ENCODE results near the gene TPST2. TPM values are rescaled to one million over a fixed set of nuclear protein-coding genes. Genes with fewer than 3 reads are reported as not detected.

Gene TPST2
- total RNA-seq, 1 donor from 2014 or later, result 28.5 TPM

DNA sequence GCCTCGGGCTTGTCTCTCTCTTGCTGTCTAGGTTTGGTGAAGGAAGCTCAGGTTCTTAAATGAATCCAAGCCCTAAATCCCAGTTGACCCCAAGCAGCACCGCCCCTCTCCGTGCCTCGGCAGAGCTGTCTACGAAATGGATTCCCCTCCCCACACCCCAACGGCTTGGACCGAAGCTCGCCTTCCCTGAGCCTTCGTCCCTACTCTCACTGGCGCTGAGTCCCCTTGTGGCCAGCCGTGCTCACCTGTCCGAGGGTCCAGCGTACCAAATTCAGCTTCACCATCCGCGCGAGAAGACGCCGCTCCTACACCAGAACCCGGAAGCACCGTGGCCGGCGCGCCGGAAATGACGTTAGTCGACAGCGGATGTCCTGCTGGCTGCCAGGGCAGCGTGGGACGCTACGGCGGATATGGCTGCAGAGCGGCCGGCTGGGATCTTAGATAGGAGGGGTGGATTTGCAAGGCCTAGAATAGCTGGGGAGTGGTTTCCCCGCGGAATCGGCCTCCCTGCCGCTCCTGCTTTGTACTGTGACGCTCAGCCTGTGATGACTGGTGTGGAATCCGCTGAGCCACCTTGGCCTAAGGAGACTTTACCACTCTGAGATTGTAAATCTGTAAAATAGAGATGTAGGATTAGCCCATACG, 77.7 kb downstream of the TPST2 start, which contains the start of gene TFIP11:
TFIP11 (minus strand) TSS at position 325 of the 645 bp plus-strand sequence. CDS start 2,201 bp downstream, outside the sequence.
- peak; percentile 95 for DNase-seq
- H3K9me3 ChIP-seq (replicated peaks), result no peaks in the 10 kb centered on the region
- intact Hi-C loops (cut with micrococcal nuclease), result no loop called here

DNA sequence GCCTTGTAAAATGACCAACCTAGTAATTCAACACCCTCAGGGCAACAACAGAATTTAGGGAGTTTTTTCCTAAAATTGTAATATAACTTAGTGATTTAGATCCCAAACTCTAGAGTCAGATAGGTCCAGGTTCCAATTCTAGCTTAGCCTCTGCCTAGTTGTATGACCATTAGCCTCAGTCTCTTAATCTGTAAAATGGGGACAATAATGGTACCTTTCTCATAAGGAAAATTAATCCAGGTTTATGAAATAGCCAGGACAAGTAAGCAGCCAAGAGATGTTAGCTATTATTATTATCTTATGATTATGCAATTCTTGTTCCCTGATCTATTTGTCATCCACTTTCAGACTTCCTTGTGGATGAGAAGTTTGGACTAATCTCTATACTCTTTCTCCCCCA, 81.8 kb downstream of the TPST2 start:
- H3K4me1 ChIP-seq, result peaks cover 41% of the 10 kb centered on the region
- H3K4me3 ChIP-seq, result no peak overlapping the region
- no peak for DNase-seq
- H3K9me3 ChIP-seq (replicated peaks), result no peaks in the 10 kb centered on the region
- intact Hi-C loops (cut with micrococcal nuclease), result loop anchor here (10.0 kb wide), 1 partner anchor 77 kb away; no protein-coding TSS in a partner anchor
- TF ChIP-seq, protein P1, sequence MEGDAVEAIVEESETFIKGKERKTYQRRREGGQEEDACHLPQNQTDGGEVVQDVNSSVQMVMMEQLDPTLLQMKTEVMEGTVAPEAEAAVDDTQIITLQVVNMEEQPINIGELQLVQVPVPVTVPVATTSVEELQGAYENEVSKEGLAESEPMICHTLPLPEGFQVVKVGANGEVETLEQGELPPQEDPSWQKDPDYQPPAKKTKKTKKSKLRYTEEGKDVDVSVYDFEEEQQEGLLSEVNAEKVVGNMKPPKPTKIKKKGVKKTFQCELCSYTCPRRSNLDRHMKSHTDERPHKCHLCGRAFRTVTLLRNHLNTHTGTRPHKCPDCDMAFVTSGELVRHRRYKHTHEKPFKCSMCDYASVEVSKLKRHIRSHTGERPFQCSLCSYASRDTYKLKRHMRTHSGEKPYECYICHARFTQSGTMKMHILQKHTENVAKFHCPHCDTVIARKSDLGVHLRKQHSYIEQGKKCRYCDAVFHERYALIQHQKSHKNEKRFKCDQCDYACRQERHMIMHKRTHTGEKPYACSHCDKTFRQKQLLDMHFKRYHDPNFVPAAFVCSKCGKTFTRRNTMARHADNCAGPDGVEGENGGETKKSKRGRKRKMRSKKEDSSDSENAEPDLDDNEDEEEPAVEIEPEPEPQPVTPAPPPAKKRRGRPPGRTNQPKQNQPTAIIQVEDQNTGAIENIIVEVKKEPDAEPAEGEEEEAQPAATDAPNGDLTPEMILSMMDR (IDR thresholded peaks at IDR 0.05; ENCODE audit: borderline replicate concordance), result no peak
- peaks cover 77% of the 10 kb centered on the region for H3K36me3 ChIP-seq
- H3K27ac ChIP-seq (replicated peaks), result no peak overlapping the region
- H3K27me3 ChIP-seq (ENCODE audit: low read depth), result no peaks in the 10 kb centered on the region

More for the DNA sequence above, 77.7 kb downstream of the TPST2 start, which contains the start of gene TFIP11:
- Histone ChIP-seq H3K27ac (replicated peaks) (peak within 1 kb of the TSS; percentile 80), H3K27me3 (ENCODE audit: low read depth) (no peaks in the 10 kb centered on the region), H3K36me3 (peaks cover 36% of the 10 kb centered on the region), H3K4me1 (peaks cover 32% of the 10 kb centered on the region), H3K4me3 (peak within 1 kb of the TSS; percentile 84)
- TF ChIP-seq, protein P1 (IDR thresholded peaks at IDR 0.05; ENCODE audit: borderline replicate concordance), result no peak

- Histone ChIP-seq H3K9me3 (replicated peaks) (no peaks in the 10 kb centered on the region), H3K4me1 (peaks cover 31% of the 10 kb centered on the region), H3K27me3 (ENCODE audit: low read depth) (no peaks in the 10 kb centered on the region), H3K4me3 (peak overlapping the region; percentile 38), H3K36me3 (peaks cover 99% of the 10 kb centered on the region), H3K27ac (replicated peaks) (peak overlapping the region; percentile 75)
- intact Hi-C loops (cut with micrococcal nuclease), result loop anchor here (5.0 to 10.0 kb wide), 2 partner anchors 81 to 159 kb away; no protein-coding TSS in a partner anchor
- DNase-seq, result no peak
- TF ChIP-seq, protein P1 (IDR thresholded peaks at IDR 0.05; ENCODE audit: borderline replicate concordance), result no peak
These were observed 86.2 kb downstream of the TPST2 start for GRCh38 chr22:26503758-26504157.

GRCh38 chr22:26502688-26503561, 87.0 kb downstream of the TPST2 start:
- TF ChIP-seq, protein P1 (IDR thresholded peaks at IDR 0.05; ENCODE audit: borderline replicate concordance), result peak; percentile 64
- intact Hi-C loops (cut with micrococcal nuclease), result loop anchor here (5.0 to 10.0 kb wide), 2 partner anchors 82 to 159 kb away; no protein-coding TSS in a partner anchor
- peak; percentile 29 for DNase-seq
- Histone ChIP-seq H3K4me3 (peak overlapping the region; percentile 38), H3K27me3 (ENCODE audit: low read depth) (no peaks in the 10 kb centered on the region), H3K4me1 (peaks cover 31% of the 10 kb centered on the region), H3K36me3 (peaks cover 99% of the 10 kb centered on the region), H3K9me3 (replicated peaks) (no peaks in the 10 kb centered on the region), H3K27ac (replicated peaks) (peak overlapping the region; percentile 75)

- peaks cover 100% of the 10 kb centered on the region for H3K36me3 ChIP-seq
- no peak overlapping the region for H3K27ac ChIP-seq (replicated peaks)
- no peak overlapping the region for H3K4me3 ChIP-seq
- no peaks in the 10 kb centered on the region for H3K27me3 ChIP-seq (ENCODE audit: low read depth)
- intact Hi-C loops (cut with micrococcal nuclease), result loop anchor here (5.0 to 10.0 kb wide), 2 partner anchors 83 to 160 kb away; no protein-coding TSS in a partner anchor
- peaks cover 31% of the 10 kb centered on the region for H3K4me1 ChIP-seq
- TF ChIP-seq, protein P1 (IDR thresholded peaks at IDR 0.05; ENCODE audit: borderline replicate concordance), result no peak
- no peak for DNase-seq
- no peaks in the 10 kb centered on the region for H3K9me3 ChIP-seq (replicated peaks)
These were observed 87.9 kb downstream of the TPST2 start for GRCh38 chr22:26501996-26502395.

Data from left ventricle myocardium inferior (tissue), 1 donor.